ENCODE data around the gene RIT2. TPM values are rescaled to one million over a fixed set of nuclear protein-coding genes. Genes with fewer than 3 reads are reported as not detected.

Gene RIT2
- total RNA-seq, 1 donor from 2014 or later, result not detected

- DNase-seq (no peak), ATAC-seq (ENCODE audit: low read depth) (no peak)
- no peak for TF ChIP-seq CTCF (IDR thresholded peaks at IDR 0.05)
- no peak overlapping the region for H3K27ac Mint-ChIP-seq
- H3K4me3 Mint-ChIP-seq, result no peak overlapping the region
- peaks cover 3% of the 10 kb centered on the region for H3K9me3 Mint-ChIP-seq
- no peaks in the 10 kb centered on the region for H3K27me3 Mint-ChIP-seq
- ChIA-PET CTCF (no interaction called here), POLR2A (no interaction called here)
- H3K4me1 Mint-ChIP-seq, result no peaks in the 10 kb centered on the region
- intact Hi-C loops (cut with micrococcal nuclease), result no loop called here
- no peaks in the 10 kb centered on the region for H3K36me3 Mint-ChIP-seq (ENCODE audit: low read depth)
Measured at GRCh38 chr18:43134876-43135275, 19.4 kb upstream of the RIT2 start.

GRCh38 chr18:43130716-43131260, 15.3 kb upstream of the RIT2 start:
- ChIA-PET CTCF (no interaction called here), POLR2A (no interaction called here)
- no peaks in the 10 kb centered on the region for H3K27me3 Mint-ChIP-seq
- H3K4me1 Mint-ChIP-seq, result no peaks in the 10 kb centered on the region
- peaks cover 3% of the 10 kb centered on the region for H3K9me3 Mint-ChIP-seq
- DNase-seq (no peak), ATAC-seq (ENCODE audit: low read depth) (no peak)
- intact Hi-C loops (cut with micrococcal nuclease), result no loop called here
- no peak overlapping the region for H3K4me3 Mint-ChIP-seq
- no peak overlapping the region for H3K27ac Mint-ChIP-seq
- no peak for TF ChIP-seq CTCF (IDR thresholded peaks at IDR 0.05)
- no peaks in the 10 kb centered on the region for H3K36me3 Mint-ChIP-seq (ENCODE audit: low read depth)

- TF ChIP-seq CTCF (IDR thresholded peaks at IDR 0.05), result no peak
- Mint-ChIP-seq H3K9me3 (peaks cover 3% of the 10 kb centered on the region), H3K27me3 (no peaks in the 10 kb centered on the region), H3K27ac (no peak overlapping the region), H3K4me3 (no peak overlapping the region), H3K36me3 (ENCODE audit: low read depth) (no peaks in the 10 kb centered on the region), H3K4me1 (no peaks in the 10 kb centered on the region)
- DNase-seq (no peak), ATAC-seq (ENCODE audit: low read depth) (no peak)
- ChIA-PET POLR2A (no interaction called here), CTCF (no interaction called here)
- intact Hi-C loops (cut with micrococcal nuclease), result no loop called here
Measured at GRCh38 chr18:43129946-43130524, 14.6 kb upstream of the RIT2 start.

GRCh38 chr18:43125471-43125870, 10.0 kb upstream of the RIT2 start:
- ATAC-seq (ENCODE audit: low read depth) (no peak), DNase-seq (no peak)
- no peak for TF ChIP-seq CTCF (IDR thresholded peaks at IDR 0.05)
- Mint-ChIP-seq H3K36me3 (ENCODE audit: low read depth) (no peaks in the 10 kb centered on the region), H3K4me3 (no peak overlapping the region), H3K27me3 (no peaks in the 10 kb centered on the region), H3K4me1 (no peaks in the 10 kb centered on the region), H3K27ac (no peak overlapping the region), H3K9me3 (no peaks in the 10 kb centered on the region)
- CTCF ChIA-PET, result no interaction called here
- POLR2A ChIA-PET, result no interaction called here
- intact Hi-C loops (cut with micrococcal nuclease), result no loop called here

GRCh38 chr18:43122955-43123354, 7.5 kb upstream of the RIT2 start:
- H3K27me3 Mint-ChIP-seq, result no peaks in the 10 kb centered on the region
- POLR2A ChIA-PET, result no interaction called here
- CTCF ChIA-PET, result no interaction called here
- H3K36me3 Mint-ChIP-seq (ENCODE audit: low read depth), result no peaks in the 10 kb centered on the region
- ATAC-seq (ENCODE audit: low read depth) (no peak), DNase-seq (no peak)
- intact Hi-C loops (cut with micrococcal nuclease), result no loop called here
- H3K27ac Mint-ChIP-seq, result no peak overlapping the region
- no peak for TF ChIP-seq CTCF (IDR thresholded peaks at IDR 0.05)
- H3K4me1 Mint-ChIP-seq, result no peaks in the 10 kb centered on the region
- no peaks in the 10 kb centered on the region for H3K9me3 Mint-ChIP-seq
- no peak overlapping the region for H3K4me3 Mint-ChIP-seq

Measured in activated B cell treated with CpG ODN at 0.5 μM for 24 hours (primary cell).